A204.1 (cell line): Measurements from ENCODE around the gene TMEM218.

Source experiments
- FAIRE-seq: peaks from 2 replicates; lab custom pipeline; 2012; peaks lifted over from hg19 to GRCh38; lab: Jason Lieb, UNC

The TMEM218 gene

GRCh38 chr11:125111343-125112207 is at the start of gene TMEM218:
TMEM218 (minus strand) TSS chr11:125111626; CDS start chr11:125102241, 9,385 bp downstream.
- FAIRE-seq = peak; percentile 99

- FAIRE-seq = no peak
Measured at GRCh38 chr11:125157953-125158680, 46.7 kb upstream of the TMEM218 start.

GRCh38 chr11:125157118-125157733 is 45.8 kb upstream of the TMEM218 start:
- FAIRE-seq = no peak

- no peak for FAIRE-seq
Measured at GRCh38 chr11:125156346-125157117, 45.1 kb upstream of the TMEM218 start.

- no peak for FAIRE-seq
Measured at GRCh38 chr11:125155767-125156166, 44.3 kb upstream of the TMEM218 start.

- no peak for FAIRE-seq
Measured at GRCh38 chr11:125155100-125155444, 43.6 kb upstream of the TMEM218 start.

- FAIRE-seq = no peak
Measured at GRCh38 chr11:125154378-125155099, 43.1 kb upstream of the TMEM218 start.

GRCh38 chr11:125153837-125154236 is 42.4 kb upstream of the TMEM218 start:
- FAIRE-seq = no peak

- FAIRE-seq = no peak
Measured at GRCh38 chr11:125148743-125149142, 37.3 kb upstream of the TMEM218 start.

- no peak for FAIRE-seq
Measured at GRCh38 chr11:125148011-125148410, 36.6 kb upstream of the TMEM218 start.

GRCh38 chr11:125147280-125147679 is 35.9 kb upstream of the TMEM218 start:
- FAIRE-seq = no peak

GRCh38 chr11:125146232-125146631 is 34.8 kb upstream of the TMEM218 start:
- FAIRE-seq = no peak

GRCh38 chr11:125141686-125142535 is 30.5 kb upstream of the TMEM218 start:
- FAIRE-seq = no peak

GRCh38 chr11:125141178-125141577 is 29.8 kb upstream of the TMEM218 start:
- FAIRE-seq = no peak

GRCh38 chr11:125140233-125140632 is 28.8 kb upstream of the TMEM218 start:
- FAIRE-seq = no peak

GRCh38 chr11:125139778-125140177 is 28.4 kb upstream of the TMEM218 start:
- no peak for FAIRE-seq

- no peak for FAIRE-seq
Measured at GRCh38 chr11:125138966-125139365, 27.5 kb upstream of the TMEM218 start.

- no peak for FAIRE-seq
Measured at GRCh38 chr11:125136001-125136400, 24.6 kb upstream of the TMEM218 start.

GRCh38 chr11:125132596-125132995 is 21.2 kb upstream of the TMEM218 start:
- FAIRE-seq = no peak

- FAIRE-seq = no peak
Measured at GRCh38 chr11:125132071-125132470, 20.6 kb upstream of the TMEM218 start.
